Prostate gland (tissue), 2 donors: ENCODE data around the gene EDARADD.

ENCODE experiments used
- POLR2A ChIP-seq: fragments of 450-650 bp; IDR thresholded peaks from one replicate; pipeline ENCODE4 v1.6.1; 2016; ENCODE audit warnings: antibody characterized with exemption, mild to moderate bottlenecking
- TF ChIP-seq, protein P1 (sequence below), 4 experiments: fragments of 200-600 bp in 2 of 4; fragments of 450-650 bp in 2 of 4; sonication (generic) in 2 of 4; IDR thresholded peaks; 1 replicate in 3 of 4; 2 replicates in 1 of 4; pipeline ENCODE4 v1.5.1; 2016 to 2019; ENCODE audit warnings: antibody characterized with exemption in 4 of 4, mild to moderate bottlenecking in 2 of 4, moderate library complexity in 2 of 4

DNA sequence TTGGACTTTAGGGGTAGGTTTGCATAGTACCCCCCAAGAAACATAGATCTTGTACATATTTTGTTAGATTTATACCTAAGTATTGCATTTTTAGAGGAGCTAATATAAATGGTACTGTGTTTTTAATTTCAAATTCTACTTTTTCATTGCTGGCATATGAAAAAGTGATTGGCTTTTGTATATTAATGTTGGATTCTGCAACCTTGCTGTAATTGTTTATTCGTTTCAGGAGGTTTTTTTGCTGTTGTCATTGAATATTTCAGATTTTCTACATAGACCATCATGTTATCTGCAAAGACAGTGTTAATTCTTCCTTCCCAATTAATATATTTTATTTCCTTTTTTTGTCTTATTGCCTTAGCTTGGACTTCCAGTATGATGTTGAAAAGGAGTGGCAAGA is 23.0 kb upstream of the EDARADD start:
- TF ChIP-seq, protein P1, sequence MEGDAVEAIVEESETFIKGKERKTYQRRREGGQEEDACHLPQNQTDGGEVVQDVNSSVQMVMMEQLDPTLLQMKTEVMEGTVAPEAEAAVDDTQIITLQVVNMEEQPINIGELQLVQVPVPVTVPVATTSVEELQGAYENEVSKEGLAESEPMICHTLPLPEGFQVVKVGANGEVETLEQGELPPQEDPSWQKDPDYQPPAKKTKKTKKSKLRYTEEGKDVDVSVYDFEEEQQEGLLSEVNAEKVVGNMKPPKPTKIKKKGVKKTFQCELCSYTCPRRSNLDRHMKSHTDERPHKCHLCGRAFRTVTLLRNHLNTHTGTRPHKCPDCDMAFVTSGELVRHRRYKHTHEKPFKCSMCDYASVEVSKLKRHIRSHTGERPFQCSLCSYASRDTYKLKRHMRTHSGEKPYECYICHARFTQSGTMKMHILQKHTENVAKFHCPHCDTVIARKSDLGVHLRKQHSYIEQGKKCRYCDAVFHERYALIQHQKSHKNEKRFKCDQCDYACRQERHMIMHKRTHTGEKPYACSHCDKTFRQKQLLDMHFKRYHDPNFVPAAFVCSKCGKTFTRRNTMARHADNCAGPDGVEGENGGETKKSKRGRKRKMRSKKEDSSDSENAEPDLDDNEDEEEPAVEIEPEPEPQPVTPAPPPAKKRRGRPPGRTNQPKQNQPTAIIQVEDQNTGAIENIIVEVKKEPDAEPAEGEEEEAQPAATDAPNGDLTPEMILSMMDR (IDR thresholded peaks at IDR 0.05), result no peak
- TF ChIP-seq POLR2A, result no peak
